Neural cell (in vitro differentiated cells): Measurements from ENCODE around the gene C10orf105.

Experiments
- EP300 ChIP-seq: fragments of 450-650 bp; conservative IDR thresholded peaks from 2 replicates; pipeline ENCODE4 v1.6.1; 2014; ENCODE audit warnings: antibody characterized with exemption, mild to moderate bottlenecking, moderate library complexity; ENCODE audit not compliant: poor library complexity, severe bottlenecking
- EZH2 ChIP-seq: fragments of 200-600, 300-800 bp; shearing (Covaris generic), sonication (generic); IDR thresholded peaks from 2 replicates; pipeline ENCODE4 v1.6.1; 2014; ENCODE audit warnings: antibody characterized with exemption, low read length, borderline replicate concordance, mild to moderate bottlenecking; ENCODE audit not compliant: insufficient read depth, poor library complexity, severe bottlenecking
- MXI1 ChIP-seq: fragments of 450-650 bp; conservative IDR thresholded peaks from 2 replicates; pipeline ENCODE4 v1.6.1; 2014; ENCODE audit warnings: antibody characterized with exemption, mild to moderate bottlenecking; ENCODE audit not compliant: poor library complexity, severe bottlenecking
- POLR2AphosphoS5 ChIP-seq: IDR thresholded peaks from 2 replicates; pipeline ENCODE4 v1.6.1; 2012
- RAD21 ChIP-seq: fragments of 450-650 bp; conservative IDR thresholded peaks from 2 replicates; pipeline ENCODE4 v1.6.1; 2014; ENCODE audit warnings: antibody characterized with exemption, mild to moderate bottlenecking, moderate library complexity
- SMC3 ChIP-seq: fragments of 450-650 bp; conservative IDR thresholded peaks from 2 replicates; pipeline ENCODE4 v1.6.1; 2014; ENCODE audit warnings: antibody characterized with exemption, mild to moderate bottlenecking, moderate library complexity; ENCODE audit not compliant: poor library complexity
- TAF1 ChIP-seq: IDR thresholded peaks from 2 replicates; pipeline ENCODE4 v1.6.1; 2012; ENCODE audit warnings: low read depth
- TF ChIP-seq, protein P1 (sequence below): fragments of 450-650 bp; IDR thresholded peaks from 2 replicates; pipeline ENCODE4 v1.5.1; 2014; ENCODE audit warnings: antibody characterized with exemption, mild to moderate bottlenecking, moderate library complexity; ENCODE audit not compliant: poor library complexity, severe bottlenecking

DNA sequence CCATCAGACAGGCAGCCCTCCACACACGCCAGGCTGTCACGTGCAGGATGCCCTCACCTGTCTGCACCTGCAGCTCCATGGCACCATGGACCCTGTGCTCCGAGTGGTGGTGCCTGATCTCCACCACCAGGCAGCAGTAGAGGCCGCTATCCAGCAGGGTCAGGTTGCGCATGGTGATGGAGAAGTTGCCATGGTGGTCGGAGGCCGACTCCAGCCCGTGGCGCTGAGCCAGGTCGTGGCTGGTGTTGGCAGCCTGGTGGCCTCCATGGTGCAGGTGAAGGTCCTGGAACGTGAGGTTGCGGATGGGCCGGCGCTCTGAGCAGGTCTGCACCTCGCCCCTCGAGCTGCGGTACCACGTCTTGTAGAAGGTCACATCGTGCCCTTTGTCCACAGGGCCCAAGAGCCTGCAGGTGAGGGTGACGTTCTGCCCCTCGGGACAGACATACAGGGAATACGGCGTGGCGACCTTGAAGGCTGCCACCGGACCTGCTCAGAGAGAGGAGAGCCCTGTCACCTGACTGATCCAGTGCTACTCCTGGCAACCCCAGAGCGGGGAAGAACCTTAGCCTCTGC, 42.0 kb upstream of the C10orf105 start:
- TF ChIP-seq, protein P1, sequence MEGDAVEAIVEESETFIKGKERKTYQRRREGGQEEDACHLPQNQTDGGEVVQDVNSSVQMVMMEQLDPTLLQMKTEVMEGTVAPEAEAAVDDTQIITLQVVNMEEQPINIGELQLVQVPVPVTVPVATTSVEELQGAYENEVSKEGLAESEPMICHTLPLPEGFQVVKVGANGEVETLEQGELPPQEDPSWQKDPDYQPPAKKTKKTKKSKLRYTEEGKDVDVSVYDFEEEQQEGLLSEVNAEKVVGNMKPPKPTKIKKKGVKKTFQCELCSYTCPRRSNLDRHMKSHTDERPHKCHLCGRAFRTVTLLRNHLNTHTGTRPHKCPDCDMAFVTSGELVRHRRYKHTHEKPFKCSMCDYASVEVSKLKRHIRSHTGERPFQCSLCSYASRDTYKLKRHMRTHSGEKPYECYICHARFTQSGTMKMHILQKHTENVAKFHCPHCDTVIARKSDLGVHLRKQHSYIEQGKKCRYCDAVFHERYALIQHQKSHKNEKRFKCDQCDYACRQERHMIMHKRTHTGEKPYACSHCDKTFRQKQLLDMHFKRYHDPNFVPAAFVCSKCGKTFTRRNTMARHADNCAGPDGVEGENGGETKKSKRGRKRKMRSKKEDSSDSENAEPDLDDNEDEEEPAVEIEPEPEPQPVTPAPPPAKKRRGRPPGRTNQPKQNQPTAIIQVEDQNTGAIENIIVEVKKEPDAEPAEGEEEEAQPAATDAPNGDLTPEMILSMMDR = no peak
- TF ChIP-seq RAD21 = no peak
- TF ChIP-seq EZH2 = no peak
- no peak for TF ChIP-seq POLR2AphosphoS5
- TF ChIP-seq TAF1 = no peak
- TF ChIP-seq SMC3 = no peak
- TF ChIP-seq EP300 = no peak
- TF ChIP-seq MXI1 = no peak
